Endothelial cell of umbilical vein (primary cell): ENCODE data around the gene A1CF. TPM values are rescaled to one million over a fixed set of nuclear protein-coding genes. Genes with fewer than 3 reads are reported as not detected.

Experiments
- BruUV-seq: library from RNA; stranded (reverse); fragments of 400-500 nt; replicated peaks from 2 replicates; lab custom pipeline; 2021; lab: Mats Ljungman, UMichigan
- CTCF ChIA-PET: fragments of 300-600, 350-600 bp; sonication (Branson Sonifier 250); formaldehyde crosslinking; loops from one replicate; lab custom pipeline; 2021; ENCODE audit warnings: antibody characterized with exemption, inconsistent platforms; lab: Charles Lee
- POLR2A ChIA-PET: fragments of 300-600, 350-600 bp; sonication (Branson Sonifier 250); formaldehyde crosslinking; loops from one replicate; lab custom pipeline; 2021; ENCODE audit warnings: antibody characterized with exemption, inconsistent platforms; lab: Charles Lee
- DNase-seq: peaks from one replicate; pipeline ENCODE4 v3.0.0-alpha.2; 2011; ENCODE audit warnings: low read depth, low spot score
- FAIRE-seq: peaks from 2 replicates; lab custom pipeline; 2011; peaks lifted over from hg19 to GRCh38; lab: Jason Lieb, UNC
- H2AFZ ChIP-seq: 2 replicates; pipeline ENCODE4 v1.6.0; 2012; ENCODE audit warnings: low read depth, low read length, control low read depth, inconsistent platforms
- H3K27ac ChIP-seq: 2 replicates; pipeline ENCODE4 v1.5.1; 2011; ENCODE audit warnings: low read depth, mild to moderate bottlenecking, control low read depth, low read length, moderate library complexity; ENCODE audit not compliant: insufficient read depth
- H3K27me3 ChIP-seq, 2 experiments: 2 replicates each; pipeline versions ENCODE4 v1.6.0 to v1.6.1; 2011; ENCODE audit warnings: low read length in 2 of 2, mixed read lengths in 1 of 2; ENCODE audit not compliant: control insufficient read depth in 2 of 2, insufficient read depth in 2 of 2
- H3K36me3 ChIP-seq, 2 experiments: 2 replicates in 1 of 2; 3 replicates in 1 of 2; pipeline ENCODE4 v1.5.1; 2011; ENCODE audit warnings: low read length in 2 of 2, mild to moderate bottlenecking in 1 of 2, moderate library complexity in 1 of 2; ENCODE audit not compliant: control insufficient read depth in 2 of 2, insufficient read depth in 2 of 2; ENCODE audit errors: extremely low read depth in 1 of 2
- H3K4me1 ChIP-seq: 3 replicates; pipeline ENCODE4 v1.5.1; 2011; ENCODE audit warnings: mild to moderate bottlenecking, low read length; ENCODE audit not compliant: control insufficient read depth, insufficient read depth; ENCODE audit errors: extremely low read depth
- H3K4me2 ChIP-seq: 2 replicates; pipeline ENCODE4 v1.6.1; 2011; ENCODE audit warnings: low read length, control low read depth, mixed read lengths; ENCODE audit not compliant: insufficient read depth
- H3K4me3 ChIP-seq, 3 experiments: fragments of 200-600 bp in 1 of 3; sonication (generic), shearing (Covaris generic) in 1 of 3; replicated peaks in 1 of 3; 2 replicates each; pipeline ENCODE4 v1.5.1; 2011 to 2016; ENCODE audit warnings: control low read depth in 3 of 3, low read length in 3 of 3, mild to moderate bottlenecking in 2 of 3, inconsistent platforms in 1 of 3, low read depth in 1 of 3, moderate library complexity in 1 of 3; ENCODE audit not compliant: insufficient read depth in 1 of 3
- H3K79me2 ChIP-seq: 2 replicates; pipeline ENCODE4 v1.6.0; 2012; ENCODE audit warnings: low read length, inconsistent platforms; ENCODE audit not compliant: control insufficient read depth, insufficient read depth
- H3K9ac ChIP-seq: replicated peaks from 2 replicates; pipeline ENCODE3; 2011; ENCODE audit warnings: low read length, control low read depth; ENCODE audit not compliant: insufficient read depth; ENCODE audit errors: extremely low read depth
- H3K9me1 ChIP-seq: replicated peaks from 3 replicates; pipeline ENCODE4 v1.6.0; 2011; ENCODE audit warnings: mild to moderate bottlenecking, low read length; ENCODE audit not compliant: control insufficient read depth, insufficient read depth; ENCODE audit errors: extremely low read depth
- H3K9me3 ChIP-seq: replicated peaks from 2 replicates; pipeline ENCODE4 v1.5.1; 2012; ENCODE audit warnings: low read length, inconsistent platforms; ENCODE audit not compliant: control insufficient read depth, insufficient read depth
- H4K20me1 ChIP-seq: replicated peaks from 2 replicates; pipeline ENCODE3; 2011; ENCODE audit warnings: mild to moderate bottlenecking, low read length; ENCODE audit not compliant: control insufficient read depth, insufficient read depth; ENCODE audit errors: extremely low read depth
- CTCF ChIP-seq, 2 donors: IDR thresholded peaks; 1 replicate in 1 of 2; 2 replicates in 1 of 2; pipeline ENCODE4 v1.5.1; 2011; ENCODE audit warnings: low read length in 2 of 2, mild to moderate bottlenecking in 2 of 2, moderate library complexity in 2 of 2, control low read depth in 1 of 2, inconsistent platforms in 1 of 2, low read depth in 1 of 2; ENCODE audit not compliant: insufficient read depth in 1 of 2; ENCODE audit errors: extremely low read depth in 1 of 2
- EZH2 ChIP-seq: IDR thresholded peaks from 2 replicates; pipeline ENCODE4 v1.6.1; 2012; ENCODE audit warnings: borderline replicate concordance, low read depth, mild to moderate bottlenecking, moderate library complexity, low read length, inconsistent platforms; ENCODE audit not compliant: severe bottlenecking
- FOS ChIP-seq: IDR thresholded peaks from 2 replicates; pipeline ENCODE4 v1.6.1; 2011; ENCODE audit warnings: mild to moderate bottlenecking, low read length, moderate library complexity, borderline replicate concordance; ENCODE audit not compliant: insufficient read depth
- GATA2 ChIP-seq: IDR thresholded peaks from 2 replicates; pipeline ENCODE4 v1.7.0; 2011; ENCODE audit warnings: low read depth, mild to moderate bottlenecking, moderate library complexity, mixed read lengths, low read length; ENCODE audit not compliant: insufficient read length, insufficient read depth
- JUN ChIP-seq: IDR thresholded peaks from 2 replicates; pipeline ENCODE4 v1.6.1; 2011; ENCODE audit warnings: borderline replicate concordance, low read depth; ENCODE audit not compliant: insufficient read length, insufficient read depth
- MAX ChIP-seq: IDR thresholded peaks from 2 replicates; pipeline ENCODE4 v1.6.1; 2011; ENCODE audit not compliant: insufficient read depth, insufficient read length
- MYC ChIP-seq: IDR thresholded peaks from one replicate; pipeline ENCODE4 v1.6.1; 2011; ENCODE audit warnings: mild to moderate bottlenecking, low read depth, low read length
- POLR2A ChIP-seq: IDR thresholded peaks from 2 replicates; pipeline ENCODE4 v1.6.1; 2012; ENCODE audit warnings: low read depth, mild to moderate bottlenecking, control low read depth, low read length
- POLR2AphosphoS5 ChIP-seq: IDR thresholded peaks from 2 replicates; pipeline ENCODE4 v1.6.1; 2012; ENCODE audit warnings: low read depth, mild to moderate bottlenecking, control low read depth, low read length, moderate library complexity; ENCODE audit not compliant: insufficient read depth
- dilution Hi-C: fragments of 300-500 bp; cut with MboI; formaldehyde crosslinking; loops from one replicate; pipeline ENCODE4 v1.15.0; 2019; ENCODE audit warnings: low sequenced_read_pairs; ENCODE audit not compliant: extremely low pct_ligation_motif_present
- intact Hi-C: fragments of 100-400 bp; cut with micrococcal nuclease; formaldehyde crosslinking; loops from one replicate; pipeline ENCODE4 v1.10.0; 2022
- polyA plus RNA-seq, 4 experiments: library from polyadenylated mRNA; depleted of rRNA in 3 of 4; stranded (reverse) in 3 of 4; unstranded in 1 of 4; fragments of >200 nt; gene quantifications; 2 replicates each; pipeline versions ENCODE4 v1.2.1 to v1.2.3, GENCODE V29; 2011 to 2012; ENCODE audit warnings: missing spikeins in 1 of 4
- total RNA-seq: library from RNA; stranded (reverse); gene quantifications from 2 replicates; pipeline ENCODE4 v1.2.3, GENCODE V29; 2021

The A1CF gene
- total and polyA plus RNA-seq, 2 donors (not counting 3 experiments of a cell fraction or from before 2014, with no cell fraction given): not detected

GRCh38 chr10:50796693-50797092 is 88.7 kb downstream of the A1CF start:
- no peaks in the 10 kb centered on the region for H3K4me1 ChIP-seq
- DNase-seq: no peak
- no peak overlapping the region for H3K4me3 ChIP-seq
- no peaks in the 10 kb centered on the region for H4K20me1 ChIP-seq
- intact Hi-C loops (no loop called here), dilution Hi-C loops (no loop called here)
- no peaks in the 10 kb centered on the region for H3K36me3 ChIP-seq
- peaks cover 2% of the 10 kb centered on the region for H3K9me1 ChIP-seq
- H3K4me2 ChIP-seq: no peak overlapping the region
- CTCF ChIA-PET: no interaction called here
- FAIRE-seq: no peak
- H2AFZ ChIP-seq: no peak overlapping the region
- TF ChIP-seq MAX (no peak), POLR2A (no peak), CTCF (IDR thresholded peaks at IDR 0.05; ENCODE audit: extremely low read depth in 1 of 2, insufficient read depth in 1 of 2, low read depth in 1 of 2, low read length in 2 of 2) (no peak), JUN (no peak), MYC (no peak), POLR2AphosphoS5 (no peak), FOS (no peak), EZH2 (no peak), GATA2 (no peak)
- no peaks in the 10 kb centered on the region for H3K79me2 ChIP-seq
- BruUV-seq: no TSS peak
- H3K9ac ChIP-seq: no peak overlapping the region
- H3K9me3 ChIP-seq: no peaks in the 10 kb centered on the region
- no peak overlapping the region for H3K27ac ChIP-seq
- POLR2A ChIA-PET: no interaction called here
- H3K27me3 ChIP-seq: peaks cover 7 to 11% of the 10 kb centered on the region in 2 experiments
